ENCODE results near the gene CKMT2.
"Not testable (repeated sequence)": the region's sequence is repeated elsewhere in the genome, so short reads cannot be mapped to it uniquely, and the experiment has no call there.

The CKMT2 gene

GRCh38 chr5:81290146-81290545 lies 57.0 kb downstream of the CKMT2 start:
- H3K27me3 ChIP-seq (ENCODE audit: control insufficient read depth, insufficient read depth, low read length) = no peaks in the 10 kb centered on the region
- H3K9me3 ChIP-seq (ENCODE audit: control insufficient read depth, low read depth, low read length) = peaks cover 12% of the 10 kb centered on the region
- no peak overlapping the region for H3K9ac ChIP-seq (ENCODE audit: low read length)

GRCh38 chr5:81292130-81292529 lies 59.0 kb downstream of the CKMT2 start:
- Histone ChIP-seq H3K9ac (ENCODE audit: low read length) (no peak overlapping the region), H3K36me3 (ENCODE audit: control insufficient read depth, low read depth, low read length) (no peaks in the 10 kb centered on the region), H3K4me1 (ENCODE audit: control insufficient read depth, low read depth, low read length) (no peaks in the 10 kb centered on the region), H3K9me3 (ENCODE audit: control insufficient read depth, low read depth, low read length) (peaks cover 12% of the 10 kb centered on the region), H3K27me3 (ENCODE audit: control insufficient read depth, insufficient read depth, low read length) (no peaks in the 10 kb centered on the region), H3K4me3 (ENCODE audit: low read length) (no peak overlapping the region), H3K27ac (ENCODE audit: low read length) (no peak overlapping the region)

More at GRCh38 chr5:81290146-81290545, 57.0 kb downstream of the CKMT2 start:
- Histone ChIP-seq H3K36me3 (ENCODE audit: control insufficient read depth, low read depth, low read length) (no peaks in the 10 kb centered on the region), H3K4me1 (ENCODE audit: control insufficient read depth, low read depth, low read length) (no peaks in the 10 kb centered on the region), H3K4me3 (ENCODE audit: low read length) (no peak overlapping the region), H3K27ac (ENCODE audit: low read length) (no peak overlapping the region)

DNA sequence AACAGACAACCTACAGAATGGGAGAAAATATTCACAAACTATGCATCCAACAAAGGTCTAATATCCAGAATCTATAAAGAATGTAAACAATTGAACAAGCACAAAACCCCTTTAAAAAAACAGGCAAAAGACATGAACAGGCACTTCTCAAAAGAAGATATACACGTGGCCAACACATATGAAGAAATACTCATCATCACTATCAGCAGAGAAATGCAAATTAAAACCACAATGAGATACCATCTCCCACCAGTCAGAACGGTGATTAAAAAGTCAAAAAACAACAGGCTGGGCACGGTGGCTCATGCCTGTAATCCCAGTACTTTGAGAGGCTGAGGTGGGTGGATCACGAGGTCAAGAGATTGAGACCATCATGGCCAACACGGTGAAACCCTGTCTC lies 60.9 kb downstream of the CKMT2 start:
- H3K9me3 ChIP-seq (ENCODE audit: control insufficient read depth, low read depth, low read length) = peaks cover 12% of the 10 kb centered on the region

DNA sequence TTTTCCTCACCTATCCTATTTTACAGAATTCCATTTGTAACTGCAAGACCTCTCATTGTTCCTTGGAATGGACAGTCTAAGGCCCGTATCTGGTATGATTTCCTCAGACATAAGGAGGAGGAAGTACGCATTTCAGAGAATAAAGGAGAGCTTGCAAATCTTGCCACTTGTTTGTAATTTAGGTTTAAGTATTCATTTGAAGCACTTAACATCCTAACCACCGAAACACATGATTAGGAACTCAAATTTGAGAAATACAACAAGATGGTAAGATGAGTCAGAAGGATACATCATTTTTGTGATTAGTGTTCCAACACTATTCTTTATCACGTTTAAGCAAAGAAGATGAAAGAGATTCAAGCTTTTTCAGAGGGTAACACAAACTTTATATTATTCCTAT lies 64.4 kb downstream of the CKMT2 start:
- H3K27me3 ChIP-seq (ENCODE audit: control insufficient read depth, insufficient read depth, low read length) = no peaks in the 10 kb centered on the region
- peaks cover 3% of the 10 kb centered on the region for H3K4me1 ChIP-seq (ENCODE audit: control insufficient read depth, low read depth, low read length)
- no peaks in the 10 kb centered on the region for H3K9me3 ChIP-seq (ENCODE audit: control insufficient read depth, low read depth, low read length)
- no peak overlapping the region for H3K27ac ChIP-seq (ENCODE audit: low read length)
- no peak overlapping the region for H3K4me3 ChIP-seq (ENCODE audit: low read length)
- no peak overlapping the region for H3K9ac ChIP-seq (ENCODE audit: low read length)
- H3K36me3 ChIP-seq (ENCODE audit: control insufficient read depth, low read depth, low read length) = no peaks in the 10 kb centered on the region

More for the DNA sequence above, 60.9 kb downstream of the CKMT2 start:
- not testable (repeated sequence) for H3K4me3 ChIP-seq (ENCODE audit: low read length); H3K36me3 ChIP-seq (ENCODE audit: control insufficient read depth, low read depth, low read length); H3K27ac ChIP-seq (ENCODE audit: low read length); H3K27me3 ChIP-seq (ENCODE audit: control insufficient read depth, insufficient read depth, low read length); H3K4me1 ChIP-seq (ENCODE audit: control insufficient read depth, low read depth, low read length); H3K9ac ChIP-seq (ENCODE audit: low read length)

GRCh38 chr5:81300921-81301270 lies 67.8 kb downstream of the CKMT2 start:
- H3K9me3 ChIP-seq (ENCODE audit: control insufficient read depth, low read depth, low read length) = no peaks in the 10 kb centered on the region
- peaks cover 4% of the 10 kb centered on the region for H3K4me1 ChIP-seq (ENCODE audit: control insufficient read depth, low read depth, low read length)
- peak overlapping the region; percentile 66 for H3K27ac ChIP-seq (ENCODE audit: low read length)
- H3K36me3 ChIP-seq (ENCODE audit: control insufficient read depth, low read depth, low read length) = peaks cover 7% of the 10 kb centered on the region
- peak overlapping the region; percentile 92 for H3K9ac ChIP-seq (ENCODE audit: low read length)
- no peaks in the 10 kb centered on the region for H3K27me3 ChIP-seq (ENCODE audit: control insufficient read depth, insufficient read depth, low read length)
- peak overlapping the region; percentile 98 for H3K4me3 ChIP-seq (ENCODE audit: low read length)

GRCh38 chr5:81301271-81302015 lies 68.3 kb downstream of the CKMT2 start, which contains the start of gene ZCCHC9:
ZCCHC9 (plus strand) TSS chr5:81301587; CDS start chr5:81304758, 3,171 bp downstream.
- H3K9me3 ChIP-seq (ENCODE audit: control insufficient read depth, low read depth, low read length) = no peaks in the 10 kb centered on the region
- H3K4me3 ChIP-seq (ENCODE audit: low read length) = peak within 1 kb of the TSS; percentile 98
- peaks cover 7% of the 10 kb centered on the region for H3K36me3 ChIP-seq (ENCODE audit: control insufficient read depth, low read depth, low read length)
- H3K27me3 ChIP-seq (ENCODE audit: control insufficient read depth, insufficient read depth, low read length) = no peaks in the 10 kb centered on the region
- H3K27ac ChIP-seq (ENCODE audit: low read length) = peak within 1 kb of the TSS; percentile 66
- peaks cover 4% of the 10 kb centered on the region for H3K4me1 ChIP-seq (ENCODE audit: control insufficient read depth, low read depth, low read length)
- H3K9ac ChIP-seq (ENCODE audit: low read length) = peak within 1 kb of the TSS; percentile 92

- H3K4me1 ChIP-seq (ENCODE audit: control insufficient read depth, low read depth, low read length) = peaks cover 4% of the 10 kb centered on the region
- H3K27ac ChIP-seq (ENCODE audit: low read length) = no peak overlapping the region
- peak overlapping the region; percentile 98 for H3K4me3 ChIP-seq (ENCODE audit: low read length)
- H3K9me3 ChIP-seq (ENCODE audit: control insufficient read depth, low read depth, low read length) = no peaks in the 10 kb centered on the region
- H3K9ac ChIP-seq (ENCODE audit: low read length) = peak overlapping the region; percentile 92
- peaks cover 7% of the 10 kb centered on the region for H3K36me3 ChIP-seq (ENCODE audit: control insufficient read depth, low read depth, low read length)
- no peaks in the 10 kb centered on the region for H3K27me3 ChIP-seq (ENCODE audit: control insufficient read depth, insufficient read depth, low read length)
Observed at GRCh38 chr5:81302596-81302995, 69.5 kb downstream of the CKMT2 start.

GRCh38 chr5:81303563-81303962 lies 70.4 kb downstream of the CKMT2 start:
- Histone ChIP-seq H3K27ac (ENCODE audit: low read length) (no peak overlapping the region), H3K9me3 (ENCODE audit: control insufficient read depth, low read depth, low read length) (no peaks in the 10 kb centered on the region), H3K4me3 (ENCODE audit: low read length) (no peak overlapping the region), H3K36me3 (ENCODE audit: control insufficient read depth, low read depth, low read length) (peaks cover 7% of the 10 kb centered on the region), H3K27me3 (ENCODE audit: control insufficient read depth, insufficient read depth, low read length) (no peaks in the 10 kb centered on the region), H3K4me1 (ENCODE audit: control insufficient read depth, low read depth, low read length) (peaks cover 4% of the 10 kb centered on the region), H3K9ac (ENCODE audit: low read length) (no peak overlapping the region)

DNA sequence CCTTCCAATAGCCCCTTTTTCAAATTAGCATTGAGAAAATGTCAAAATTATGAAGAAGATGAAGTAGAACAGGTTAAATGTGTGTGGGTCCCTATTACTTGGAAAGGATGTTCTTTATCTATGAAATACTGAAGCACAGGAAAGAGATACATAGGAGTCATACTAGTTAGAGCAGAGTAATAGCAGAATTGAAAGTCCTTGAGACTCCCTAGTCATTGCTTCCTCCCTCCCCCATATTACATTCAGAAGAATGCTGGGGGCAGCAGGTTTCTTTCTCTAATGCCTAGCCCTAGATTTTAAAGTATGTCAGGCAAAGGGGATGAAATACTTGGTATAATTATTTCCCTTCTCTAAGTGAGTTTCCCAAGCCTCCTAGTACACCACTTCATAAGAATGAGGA lies 72.7 kb downstream of the CKMT2 start:
- no peak overlapping the region for H3K4me3 ChIP-seq (ENCODE audit: low read length)
- no peak overlapping the region for H3K27ac ChIP-seq (ENCODE audit: low read length)
- H3K9ac ChIP-seq (ENCODE audit: low read length) = no peak overlapping the region
- peaks cover 4% of the 10 kb centered on the region for H3K4me1 ChIP-seq (ENCODE audit: control insufficient read depth, low read depth, low read length)
- no peaks in the 10 kb centered on the region for H3K27me3 ChIP-seq (ENCODE audit: control insufficient read depth, insufficient read depth, low read length)
- peaks cover 11% of the 10 kb centered on the region for H3K36me3 ChIP-seq (ENCODE audit: control insufficient read depth, low read depth, low read length)
- H3K9me3 ChIP-seq (ENCODE audit: control insufficient read depth, low read depth, low read length) = no peaks in the 10 kb centered on the region

DNA sequence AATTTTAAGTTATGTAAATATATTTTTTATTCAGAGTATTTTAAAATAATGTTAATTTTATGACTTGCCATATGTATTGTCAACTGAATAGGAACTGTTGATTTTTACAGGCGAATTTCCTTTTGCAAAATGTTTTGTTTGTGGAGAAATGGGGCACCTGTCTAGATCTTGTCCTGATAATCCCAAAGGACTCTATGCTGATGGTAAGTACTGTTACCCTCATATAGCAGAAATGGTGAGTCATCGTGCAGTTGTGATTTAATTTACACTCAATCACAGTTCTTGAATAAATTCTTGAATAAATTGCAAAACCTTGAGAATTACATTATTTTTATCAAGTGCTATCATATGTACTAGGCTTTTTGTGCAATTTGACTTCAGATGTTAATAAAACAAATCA lies 75.7 kb downstream of the CKMT2 start:
- no peaks in the 10 kb centered on the region for H3K4me1 ChIP-seq (ENCODE audit: control insufficient read depth, low read depth, low read length)
- H3K27me3 ChIP-seq (ENCODE audit: control insufficient read depth, insufficient read depth, low read length) = no peaks in the 10 kb centered on the region
- H3K36me3 ChIP-seq (ENCODE audit: control insufficient read depth, low read depth, low read length) = peaks cover 36% of the 10 kb centered on the region
- no peak overlapping the region for H3K4me3 ChIP-seq (ENCODE audit: low read length)
- no peak overlapping the region for H3K9ac ChIP-seq (ENCODE audit: low read length)
- H3K27ac ChIP-seq (ENCODE audit: low read length) = no peak overlapping the region
- no peaks in the 10 kb centered on the region for H3K9me3 ChIP-seq (ENCODE audit: control insufficient read depth, low read depth, low read length)

- Histone ChIP-seq H3K27ac (ENCODE audit: low read length) (no peak overlapping the region), H3K4me1 (ENCODE audit: control insufficient read depth, low read depth, low read length) (peaks cover 5% of the 10 kb centered on the region), H3K27me3 (ENCODE audit: control insufficient read depth, insufficient read depth, low read length) (no peaks in the 10 kb centered on the region), H3K4me3 (ENCODE audit: low read length) (no peak overlapping the region), H3K36me3 (ENCODE audit: control insufficient read depth, low read depth, low read length) (peaks cover 29% of the 10 kb centered on the region), H3K9me3 (ENCODE audit: control insufficient read depth, low read depth, low read length) (no peaks in the 10 kb centered on the region), H3K9ac (ENCODE audit: low read length) (no peak overlapping the region)
Observed at GRCh38 chr5:81310402-81311063, 77.4 kb downstream of the CKMT2 start.

DNA sequence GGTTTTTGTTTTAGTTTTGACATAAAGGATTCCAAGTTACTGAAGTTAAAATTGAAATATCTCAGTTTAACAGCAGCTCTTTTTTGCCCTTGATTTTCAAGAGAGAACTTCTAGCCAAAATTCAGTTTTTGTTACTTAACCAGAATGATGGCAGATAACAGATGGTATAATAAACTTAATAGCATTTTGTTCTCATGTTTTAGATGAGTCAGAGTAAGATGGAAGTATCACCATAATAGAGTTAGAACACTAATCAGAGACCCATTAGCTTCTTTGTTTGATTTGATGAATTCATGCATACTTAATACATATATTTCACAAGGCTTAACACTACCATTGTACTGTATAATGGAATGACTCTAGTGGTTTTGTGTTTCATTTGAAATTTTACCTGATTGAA lies 80.2 kb downstream of the CKMT2 start:
- Histone ChIP-seq H3K27ac (ENCODE audit: low read length) (no peak overlapping the region), H3K9me3 (ENCODE audit: control insufficient read depth, low read depth, low read length) (no peaks in the 10 kb centered on the region), H3K4me1 (ENCODE audit: control insufficient read depth, low read depth, low read length) (peaks cover 16% of the 10 kb centered on the region), H3K9ac (ENCODE audit: low read length) (no peak overlapping the region), H3K36me3 (ENCODE audit: control insufficient read depth, low read depth, low read length) (peaks cover 29% of the 10 kb centered on the region), H3K27me3 (ENCODE audit: control insufficient read depth, insufficient read depth, low read length) (no peaks in the 10 kb centered on the region), H3K4me3 (ENCODE audit: low read length) (no peak overlapping the region)

Measured in iPS-18a (cell line).